ENCODE measurements around the gene EFCAB7.

The EFCAB7 gene

GRCh38 chr1:63621698-63622097 is 98.4 kb downstream of the EFCAB7 start:
- no peak overlapping the region for H3K4me3 ChIP-seq (ENCODE audit: low read depth, low read length)
- no peak for DNase-seq (ENCODE audit: low read depth)
- TF ChIP-seq, protein P1, sequence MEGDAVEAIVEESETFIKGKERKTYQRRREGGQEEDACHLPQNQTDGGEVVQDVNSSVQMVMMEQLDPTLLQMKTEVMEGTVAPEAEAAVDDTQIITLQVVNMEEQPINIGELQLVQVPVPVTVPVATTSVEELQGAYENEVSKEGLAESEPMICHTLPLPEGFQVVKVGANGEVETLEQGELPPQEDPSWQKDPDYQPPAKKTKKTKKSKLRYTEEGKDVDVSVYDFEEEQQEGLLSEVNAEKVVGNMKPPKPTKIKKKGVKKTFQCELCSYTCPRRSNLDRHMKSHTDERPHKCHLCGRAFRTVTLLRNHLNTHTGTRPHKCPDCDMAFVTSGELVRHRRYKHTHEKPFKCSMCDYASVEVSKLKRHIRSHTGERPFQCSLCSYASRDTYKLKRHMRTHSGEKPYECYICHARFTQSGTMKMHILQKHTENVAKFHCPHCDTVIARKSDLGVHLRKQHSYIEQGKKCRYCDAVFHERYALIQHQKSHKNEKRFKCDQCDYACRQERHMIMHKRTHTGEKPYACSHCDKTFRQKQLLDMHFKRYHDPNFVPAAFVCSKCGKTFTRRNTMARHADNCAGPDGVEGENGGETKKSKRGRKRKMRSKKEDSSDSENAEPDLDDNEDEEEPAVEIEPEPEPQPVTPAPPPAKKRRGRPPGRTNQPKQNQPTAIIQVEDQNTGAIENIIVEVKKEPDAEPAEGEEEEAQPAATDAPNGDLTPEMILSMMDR (IDR thresholded peaks at IDR 0.05; ENCODE audit: low read depth, low read length, missing control alignments), result no peak
